Hepatocyte (in vitro differentiated cells): ENCODE data around the gene PTPRM.

Experiments used
- EZH2 ChIP-seq: fragments of 200-600 bp; sonication (generic); IDR thresholded peaks from 2 replicates; pipeline ENCODE4 v1.6.1; 2016; ENCODE audit warnings: antibody characterized with exemption, mild to moderate bottlenecking, borderline replicate concordance
- EZH2phosphoT487 ChIP-seq: fragments of 200-600 bp; sonication (generic); IDR thresholded peaks from one replicate; pipeline ENCODE4 v1.6.1; 2018; ENCODE audit warnings: antibody characterized with exemption, mild to moderate bottlenecking, low read depth, moderate library complexity; ENCODE audit not compliant: unreplicated experiment, severe bottlenecking

GRCh38 chr18:7812431-7813063 is 245.4 kb downstream of the PTPRM start:
- no peak for TF ChIP-seq EZH2
- no peak for TF ChIP-seq EZH2phosphoT487
